SH-SY5Y (cell line): Measurements from ENCODE around the gene NUP188.

Experiments
- GATA2 ChIP-seq: IDR thresholded peaks from 2 replicates; pipeline ENCODE4 v1.6.1; 2011; ENCODE audit warnings: mild to moderate bottlenecking, low read depth, low read length
- GATA3 ChIP-seq: IDR thresholded peaks from 2 replicates; pipeline ENCODE4 v1.6.1; 2011; ENCODE audit warnings: low read depth, mild to moderate bottlenecking, low read length, moderate library complexity

Gene NUP188

DNA sequence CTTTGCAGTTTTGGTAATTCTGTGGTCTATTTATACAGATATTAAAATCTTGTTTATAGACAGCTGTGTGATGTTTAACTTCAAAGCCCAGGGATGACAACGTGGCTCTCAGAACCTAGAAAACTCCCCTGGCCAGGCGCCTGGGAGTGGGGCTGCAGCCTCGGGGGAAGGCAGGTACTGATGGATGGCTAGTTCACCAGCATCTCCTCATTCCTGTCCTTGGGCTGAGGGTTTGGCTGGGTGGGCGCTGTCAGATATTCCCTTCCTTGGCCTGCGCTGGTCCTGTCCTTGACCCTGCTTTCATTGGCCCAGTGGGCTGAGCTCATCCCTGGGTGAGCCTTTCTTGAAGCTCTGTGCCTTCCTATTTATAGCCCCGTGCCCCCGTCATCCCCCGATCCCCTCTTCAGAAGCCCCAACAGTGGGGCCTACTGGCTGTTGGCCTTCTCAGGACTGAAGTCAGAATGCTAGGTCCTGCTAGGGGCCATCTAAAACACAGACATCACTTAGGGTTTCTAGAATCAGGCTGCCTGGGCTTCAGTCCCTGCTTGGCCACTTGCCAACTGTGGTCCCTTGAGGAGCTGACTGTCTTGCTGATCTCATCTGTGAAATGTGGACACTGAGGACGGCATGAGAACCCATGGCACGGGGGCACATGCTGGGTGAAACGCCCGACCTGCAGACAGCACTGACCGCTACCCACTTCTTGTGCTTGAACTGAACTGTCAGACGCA lies 59.7 kb downstream of the NUP188 start:
- TF ChIP-seq GATA3 (no peak), GATA2 (no peak)

DNA sequence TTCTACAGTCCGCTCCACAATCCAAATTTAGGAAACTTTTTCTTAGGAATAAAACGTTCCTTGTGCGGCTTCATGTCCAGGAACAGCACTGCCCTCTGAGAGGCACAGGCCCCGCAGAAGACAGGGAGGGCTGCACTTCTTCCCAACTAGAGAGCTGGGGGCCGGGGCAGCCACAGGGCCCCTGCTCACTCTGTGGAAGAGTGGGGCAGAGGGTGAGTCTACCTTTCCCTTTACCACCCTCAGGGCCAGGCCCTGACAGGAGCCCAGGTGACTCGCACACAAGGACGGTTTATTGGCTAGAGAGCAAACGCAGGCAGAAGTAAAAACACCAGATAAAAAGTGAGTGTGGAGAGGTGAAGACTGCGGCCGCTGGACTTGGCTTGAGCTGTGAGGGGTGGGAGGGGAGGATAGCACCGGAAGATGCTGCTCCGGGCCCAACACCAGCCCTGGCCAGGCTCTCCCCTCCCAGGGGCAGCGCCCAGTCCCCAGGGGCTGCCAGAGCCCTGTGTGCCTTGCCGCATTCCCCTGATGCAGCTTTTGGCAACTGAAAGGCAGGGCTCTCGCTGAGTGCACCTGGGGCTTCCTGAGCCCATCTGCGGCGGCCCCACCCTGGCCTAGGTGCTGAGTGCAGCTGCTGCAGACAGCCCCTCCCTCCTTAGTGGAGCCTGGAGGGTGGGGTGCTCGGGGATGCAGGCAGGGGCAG lies 60.4 kb downstream of the NUP188 start:
- TF ChIP-seq GATA2, result no peak
- TF ChIP-seq GATA3, result no peak

DNA sequence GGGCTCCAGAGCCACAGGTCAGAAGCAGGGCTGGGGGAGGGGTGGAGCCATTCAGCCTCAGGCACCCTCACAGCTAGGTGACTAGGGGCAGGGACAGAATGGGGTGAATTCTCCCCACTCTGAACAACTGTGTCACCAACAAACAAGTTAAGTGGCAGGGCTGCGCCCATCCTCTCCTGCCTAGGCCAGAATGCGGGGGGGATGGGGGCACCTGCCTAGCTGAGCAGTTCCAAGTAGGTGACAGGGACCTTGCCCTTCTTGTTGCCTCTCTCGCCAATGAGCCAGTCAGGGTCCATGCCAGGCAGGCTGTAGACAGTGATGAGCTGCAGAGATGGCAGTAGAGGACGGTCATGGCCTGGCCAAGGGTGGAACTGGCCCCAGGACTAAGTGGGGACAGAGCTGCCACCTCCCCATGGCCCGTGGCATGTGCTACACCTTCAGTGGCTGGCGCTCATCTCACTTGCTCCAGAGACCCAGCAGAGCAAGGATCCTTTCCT lies 61.0 kb downstream of the NUP188 start:
- TF ChIP-seq GATA2 (no peak), GATA3 (no peak)

DNA sequence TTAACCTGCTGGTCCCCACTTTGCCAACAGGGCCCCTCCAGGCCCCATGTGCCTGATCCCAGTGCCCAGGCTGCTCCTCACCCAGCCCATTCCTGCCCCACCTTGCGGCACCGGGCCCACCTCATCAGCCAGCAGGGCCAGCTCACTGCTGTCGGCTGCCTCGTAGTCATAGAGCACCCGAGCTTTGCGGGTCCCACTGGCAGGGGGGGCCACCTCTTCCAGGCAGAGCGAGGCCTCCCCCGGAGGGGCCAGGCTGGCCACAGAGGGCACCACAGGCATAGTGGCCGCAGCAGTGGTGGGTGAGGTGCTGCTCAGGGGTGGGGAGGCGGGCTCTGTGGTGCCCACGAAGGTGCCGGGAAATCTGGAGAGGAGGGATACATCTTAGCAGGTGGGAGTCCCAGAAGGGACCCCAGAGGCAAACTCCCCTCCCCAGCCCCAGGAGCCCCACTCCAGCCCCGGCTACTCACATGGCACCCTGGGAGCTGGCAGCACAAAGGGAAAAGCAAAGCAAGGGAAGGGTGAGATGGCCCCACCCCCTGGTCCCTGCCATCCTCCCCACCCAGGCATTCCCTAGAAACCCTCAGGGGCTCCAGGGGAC lies 61.6 kb downstream of the NUP188 start:
- TF ChIP-seq GATA3 (no peak), GATA2 (no peak)

DNA sequence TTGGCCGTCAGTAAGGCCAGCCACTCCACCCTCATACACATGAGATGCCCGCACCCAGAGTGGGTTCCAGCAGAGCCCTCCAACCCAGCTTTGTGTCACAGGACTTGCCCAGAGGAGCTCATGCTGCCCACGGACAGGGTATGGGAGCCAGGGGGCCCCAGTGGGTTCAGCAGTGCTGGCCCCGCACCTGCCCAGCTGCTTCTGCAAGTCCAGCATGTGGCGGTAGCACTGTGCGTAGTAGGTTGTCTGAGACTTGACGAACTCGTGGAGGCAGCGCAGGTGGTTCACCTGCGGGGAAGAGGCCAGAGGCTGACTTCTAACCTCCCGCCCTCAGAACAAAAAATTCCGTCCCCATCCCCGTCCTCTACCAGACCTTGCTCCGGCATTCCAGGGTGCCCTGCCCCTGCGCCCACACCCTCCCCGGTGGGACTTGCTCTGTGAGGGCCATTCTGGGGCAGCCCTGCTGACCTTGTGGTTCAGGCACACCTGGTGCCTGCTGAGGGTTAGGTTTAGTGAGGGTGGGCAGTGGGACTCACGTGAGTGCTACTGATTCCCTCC lies 62.2 kb downstream of the NUP188 start:
- no peak for TF ChIP-seq GATA2
- no peak for TF ChIP-seq GATA3

DNA sequence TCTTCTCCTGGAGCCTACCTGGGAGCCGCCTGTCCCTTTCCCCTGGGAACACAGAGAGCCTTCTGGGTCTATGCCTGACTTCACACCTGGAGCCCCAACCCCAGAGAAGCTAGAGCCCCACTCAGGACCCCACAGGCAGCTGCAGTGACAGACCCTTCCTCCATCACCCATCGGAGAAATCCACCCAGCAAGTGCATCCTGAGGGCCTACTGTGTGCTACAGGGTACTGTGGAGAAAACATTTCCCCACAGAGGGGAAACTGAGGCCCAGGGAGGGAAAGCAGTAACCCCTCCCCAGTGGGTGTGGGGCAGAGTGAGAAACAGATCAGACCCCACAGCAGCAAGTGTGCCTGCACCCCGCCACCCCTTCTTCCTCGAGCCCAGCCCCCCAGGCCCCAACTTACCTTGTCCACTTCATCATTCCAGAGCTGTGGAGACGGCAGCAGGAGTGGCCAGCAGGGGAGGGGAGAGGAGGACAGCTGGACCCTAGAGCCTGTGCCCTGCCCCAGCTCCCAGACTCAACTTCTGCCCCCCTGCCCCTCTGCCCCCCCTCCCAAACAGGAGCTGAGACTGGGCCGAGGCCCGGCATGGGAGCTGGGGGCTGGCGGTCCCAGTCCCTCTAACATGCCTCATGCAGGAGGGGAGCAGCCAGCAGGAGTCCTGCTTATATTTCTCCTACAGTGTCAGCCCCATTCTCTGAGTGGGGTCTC lies 62.9 kb downstream of the NUP188 start:
- no peak for TF ChIP-seq GATA2
- no peak for TF ChIP-seq GATA3

DNA sequence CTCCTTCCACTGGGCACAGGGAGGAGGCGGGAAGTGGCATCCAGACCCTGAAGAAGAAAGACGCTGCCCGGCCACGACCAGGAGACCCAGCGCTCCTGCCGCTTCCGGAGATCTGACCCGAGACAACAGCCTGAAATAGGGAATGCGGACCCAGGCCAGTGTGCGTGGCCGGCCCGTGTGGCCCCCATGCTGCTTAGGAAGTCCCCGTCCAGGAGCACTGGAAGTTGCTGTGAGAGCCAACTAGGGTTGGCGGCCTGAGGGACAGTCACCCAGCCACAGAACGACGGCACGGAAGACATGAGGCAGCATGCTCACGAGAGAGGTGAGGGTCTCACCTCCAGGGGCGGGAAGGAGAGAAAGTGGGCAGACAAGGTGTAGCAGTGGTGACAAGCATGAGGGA lies 63.7 kb downstream of the NUP188 start:
- no peak for TF ChIP-seq GATA3
- no peak for TF ChIP-seq GATA2

DNA sequence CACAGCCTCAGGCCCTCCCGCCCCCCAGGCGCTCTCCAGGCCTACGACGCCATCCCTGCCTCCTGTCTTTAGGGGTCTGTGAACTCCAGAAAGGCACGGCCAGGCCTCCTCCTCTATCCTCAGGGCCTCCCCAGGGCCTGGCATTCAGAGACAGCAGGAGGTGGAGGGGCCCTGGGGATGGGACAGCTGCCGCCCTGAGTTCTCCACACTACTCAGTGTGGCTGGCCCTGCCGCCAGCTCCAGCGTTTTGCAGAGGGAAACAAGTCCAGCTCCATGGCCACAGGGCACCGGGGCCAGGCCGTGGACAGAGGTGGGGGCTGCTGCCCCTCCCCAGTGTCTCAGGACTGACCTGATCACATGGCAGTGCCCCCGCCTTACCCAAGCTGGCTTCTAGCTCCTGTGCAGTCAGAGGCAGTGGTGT lies 64.3 kb downstream of the NUP188 start:
- no peak for TF ChIP-seq GATA2
- no peak for TF ChIP-seq GATA3

DNA sequence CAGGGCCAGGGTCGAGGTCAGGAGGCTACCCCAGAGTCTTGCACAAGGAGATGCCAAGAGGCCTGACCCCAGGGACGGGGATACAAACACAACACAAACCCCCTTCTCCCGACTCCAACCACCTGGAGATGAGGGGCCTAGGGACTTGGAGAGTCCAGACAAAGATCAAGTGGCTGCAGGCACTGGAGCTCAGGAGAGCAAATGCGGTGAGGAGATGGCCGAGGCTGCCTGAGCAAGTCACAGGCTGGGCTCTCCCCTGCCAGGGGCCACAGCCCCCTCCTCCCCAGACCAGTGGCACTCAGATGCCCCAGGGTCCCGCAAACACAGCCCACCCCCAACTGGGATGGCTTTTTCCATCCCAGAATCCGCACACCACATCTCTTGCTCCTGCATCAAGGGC lies 64.8 kb downstream of the NUP188 start:
- TF ChIP-seq GATA3 (no peak), GATA2 (no peak)

DNA sequence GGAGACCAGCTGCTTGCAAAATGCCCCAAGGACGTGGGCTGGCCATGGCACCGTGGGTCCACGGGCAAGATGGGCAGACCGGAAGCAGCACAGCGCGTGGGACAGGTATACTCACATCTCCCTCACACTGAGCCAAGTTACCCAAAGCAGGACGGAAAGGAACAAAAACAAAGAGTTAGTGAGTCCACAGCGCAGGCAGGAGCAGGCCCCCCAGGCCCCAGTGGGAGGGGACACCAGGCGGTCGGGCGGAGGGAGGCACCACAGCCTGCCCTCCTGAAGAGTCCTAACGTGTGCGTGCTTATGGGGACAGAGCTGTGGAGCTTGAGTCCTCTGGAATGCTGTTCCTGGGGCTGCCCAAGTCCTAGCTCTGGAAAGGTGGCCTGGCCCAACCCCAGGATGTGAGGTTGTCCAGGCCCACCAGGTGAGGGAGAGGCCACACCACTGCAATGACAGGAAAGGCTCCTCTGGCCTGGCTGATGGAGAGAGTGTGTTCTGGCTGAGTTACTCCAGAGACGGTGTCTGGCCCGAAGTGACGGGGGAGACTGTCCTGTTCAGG lies 65.5 kb downstream of the NUP188 start:
- no peak for TF ChIP-seq GATA2
- TF ChIP-seq GATA3, result no peak

DNA sequence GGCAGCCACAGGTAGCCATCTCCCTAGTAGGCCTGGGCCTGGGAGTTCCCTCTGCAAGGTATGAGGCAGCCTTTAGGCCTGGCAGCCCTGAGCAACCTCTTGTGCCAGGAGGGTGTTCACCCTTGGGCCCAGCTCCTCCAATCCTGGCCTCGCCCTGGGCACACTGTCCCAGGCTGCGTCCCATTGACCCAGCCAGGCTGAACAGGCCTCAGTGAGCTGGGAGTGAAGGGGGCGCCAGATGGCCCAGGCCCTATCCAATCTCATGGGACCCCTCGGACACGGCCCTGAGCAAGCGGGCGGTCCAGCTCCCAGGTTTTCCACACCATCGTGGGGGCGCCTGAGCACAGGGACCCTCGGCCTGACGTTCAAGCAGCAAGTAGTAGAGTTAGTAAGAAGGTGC lies 66.2 kb downstream of the NUP188 start:
- no peak for TF ChIP-seq GATA2

DNA sequence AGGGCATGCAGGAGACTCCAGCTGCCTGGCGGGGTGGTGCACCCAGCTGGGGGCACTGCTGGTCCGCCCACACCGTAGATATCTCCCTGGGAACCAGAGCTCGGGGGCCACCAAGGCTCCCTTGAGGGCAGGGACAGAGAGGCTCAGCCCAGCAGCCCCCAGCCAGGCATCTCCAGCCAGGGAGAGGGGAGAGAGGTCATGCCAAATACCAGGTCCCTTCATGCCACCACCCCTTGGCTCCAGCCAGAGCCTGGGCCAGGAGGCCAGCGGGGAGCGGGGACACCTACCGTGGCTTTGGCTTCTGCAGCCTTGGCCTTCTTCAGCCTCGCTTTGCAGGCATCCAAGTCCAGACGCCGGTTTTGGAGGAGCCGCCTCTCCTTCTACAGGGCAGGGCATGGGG lies 66.6 kb downstream of the NUP188 start:
- TF ChIP-seq GATA2 (no peak), GATA3 (no peak)

DNA sequence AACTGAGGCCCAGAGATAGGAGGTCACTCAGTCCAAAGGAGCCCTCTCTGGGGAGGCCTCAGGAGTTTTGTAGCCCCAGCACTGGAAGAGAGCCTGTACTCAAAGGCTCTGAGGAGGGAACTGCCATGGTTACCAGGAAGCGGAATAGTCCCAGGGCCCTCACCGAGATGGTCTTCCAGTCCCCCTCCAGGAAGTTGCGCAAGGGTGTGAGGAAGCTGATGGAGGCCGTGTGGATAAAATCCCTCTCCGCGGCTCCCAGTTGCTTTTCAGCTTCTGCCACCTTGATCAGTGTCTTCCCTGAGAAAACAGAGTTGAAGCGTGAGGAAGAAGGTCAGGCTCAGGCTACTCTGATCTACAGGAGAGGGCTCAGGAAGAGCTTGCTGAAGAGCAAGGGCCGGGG lies 67.1 kb downstream of the NUP188 start:
- TF ChIP-seq GATA2 (no peak), GATA3 (no peak)

DNA sequence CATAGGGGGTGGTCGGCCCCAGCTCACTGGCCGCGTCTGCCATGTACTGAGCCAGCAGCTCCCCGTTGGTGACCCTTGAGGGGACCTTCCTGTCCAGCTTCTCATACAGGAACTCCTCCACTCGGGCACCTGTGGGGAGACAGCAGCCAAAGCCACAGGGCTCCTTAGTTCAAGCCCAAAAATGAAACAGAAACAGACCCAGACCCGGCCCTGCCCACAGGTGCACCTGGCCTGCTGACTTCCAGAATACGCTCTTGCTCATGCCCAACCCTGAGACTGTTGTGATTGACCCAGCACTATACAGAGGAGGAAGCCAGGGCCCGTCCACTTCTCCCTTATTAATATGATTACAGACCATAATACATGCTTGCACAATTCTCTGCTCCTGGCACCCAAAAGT lies 73.6 kb downstream of the NUP188 start:
- no peak for TF ChIP-seq GATA2
- no peak for TF ChIP-seq GATA3

DNA sequence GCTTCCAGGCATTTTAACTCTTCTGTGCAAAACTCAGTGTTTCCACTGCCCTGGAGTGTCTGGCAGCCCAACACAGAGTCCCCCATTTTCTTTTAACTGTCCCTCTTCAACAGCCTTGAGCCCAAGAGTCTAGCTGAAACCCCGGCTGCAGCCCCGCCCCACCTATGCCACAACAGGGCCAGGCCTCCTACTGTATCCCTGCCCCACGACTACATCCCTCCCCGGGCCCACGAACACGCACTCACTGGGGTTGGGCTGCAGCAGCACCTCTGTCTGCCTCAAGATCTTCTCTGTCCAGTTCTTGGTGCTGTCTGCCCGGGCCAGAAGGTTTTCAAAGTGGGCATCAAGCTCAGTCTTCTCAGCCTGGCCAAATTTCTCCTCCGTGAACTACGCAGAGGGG lies 74.5 kb downstream of the NUP188 start:
- no peak for TF ChIP-seq GATA3
- no peak for TF ChIP-seq GATA2
